Measurements from ENCODE around the gene RBM17. TPM values are rescaled to one million over a fixed set of nuclear protein-coding genes. Genes with fewer than 3 reads are reported as not detected.

RBM17 gene
- total RNA-seq, 1 experiment from 2014 or later = 124 TPM

- Histone ChIP-seq H2AFZ (ENCODE audit: low read length) (no peak overlapping the region), H3K27ac (ENCODE audit: insufficient read length, low read depth, low read length) (no peak overlapping the region), H3K23me2 (ENCODE audit: insufficient read length, low read depth, low read length, poor library complexity, severe bottlenecking) (peaks cover 9% of the 10 kb centered on the region)
Observed at GRCh38 chr10:6146013-6146785, 57.4 kb downstream of the RBM17 start.

More at GRCh38 chr10:6146013-6146785, 57.4 kb downstream of the RBM17 start:
- Histone ChIP-seq H2AK5ac (ENCODE audit: insufficient read length, low read length) (no peak overlapping the region), H2BK12ac (ENCODE audit: insufficient read length, low read depth, low read length) (no peak overlapping the region), H2BK20ac (ENCODE audit: low read depth, low read length, poor library complexity, severe bottlenecking) (no peak overlapping the region), H4K20me1 (ENCODE audit: control insufficient read depth, insufficient read depth, insufficient read length) (no peaks in the 10 kb centered on the region), H3T11ph (ENCODE audit: low read length) (no peak overlapping the region), H3K23ac (ENCODE audit: insufficient read length, low read depth, low read length) (no peak overlapping the region), H3K9ac (ENCODE audit: extremely low read depth, insufficient read length, low read length) (no peak overlapping the region), H3K79me2 (ENCODE audit: insufficient read depth, low read length) (no peaks in the 10 kb centered on the region; the same call in 1 of the 2 replicates), H2BK15ac (ENCODE audit: low read depth, low read length) (no peak overlapping the region), H3K4me1 (ENCODE audit: insufficient read depth, low read length) (no peaks in the 10 kb centered on the region), H4K5ac (ENCODE audit: insufficient read length, low read depth, low read length) (no peak overlapping the region), H4K91ac (ENCODE audit: insufficient read length, low read depth, low read length) (no peak overlapping the region), H3K14ac (ENCODE audit: insufficient read depth, low read length) (no peak overlapping the region), H3K9me3 (ENCODE audit: control insufficient read depth, low read depth, low read length) (no peaks in the 10 kb centered on the region), H3K56ac (ENCODE audit: insufficient read length, low read depth, low read length) (no peak overlapping the region), H4K8ac (replicated peaks; ENCODE audit: insufficient read length, low read depth, low read length) (no peak overlapping the region), H3K79me1 (ENCODE audit: insufficient read depth, low read depth, low read length, poor library complexity, severe bottlenecking) (no peaks in the 10 kb centered on the region), H3K4ac (ENCODE audit: low read depth, low read length) (no peak overlapping the region), H3K4me2 (ENCODE audit: insufficient read depth, insufficient read length, low read length) (peak overlapping the region; percentile 35), H3K18ac (ENCODE audit: insufficient read length, low read depth, low read length) (no peak overlapping the region), H3K27me3 (ENCODE audit: insufficient read depth, low read length) (no peaks in the 10 kb centered on the region; the same call in 1 of the 2 replicates), H2BK120ac (ENCODE audit: low read depth, low read length, poor library complexity, severe bottlenecking) (no peak overlapping the region), H2BK5ac (ENCODE audit: insufficient read length, low read length) (no peak overlapping the region)
- H3K36me3 Mint-ChIP-seq (ENCODE audit: insufficient read depth in 1 of 3, low read depth in 3 of 3) = peaks cover 0 to 6% (median 3%) of the 10 kb centered on the region in 3 experiments; a peak in 2 of 7 replicates
- peak overlapping the region; percentile 76 to 83 for H3K4me3 Mint-ChIP-seq
- DNase-seq = no peak
- no CpG with 5 or more reads among the region's 22 CpGs for WGBS (ENCODE audit: extremely low coverage, insufficient read length, low lambda C conversion rate)
- H3K27me3 Mint-ChIP-seq (ENCODE audit: low read depth) = peaks cover 47% of the 10 kb centered on the region
- no peak overlapping the region for H3K27ac Mint-ChIP-seq
- TF ChIP-seq CTCF (conservative IDR thresholded peaks at IDR 0.05) = no peak
- peaks cover 2 to 7% of the 10 kb centered on the region in 2 experiments; a peak in 3 of 5 replicates for H3K9me3 Mint-ChIP-seq
- H3K4me1 Mint-ChIP-seq = peaks cover 17 to 21% of the 10 kb centered on the region in 2 experiments
